OCI-LY1 (cell line): Measurements from ENCODE around the gene AXIN1.
A peak's percentile ranks its signal among the peaks of the same experiment; 100 is the strongest.
"Not testable (repeated sequence)": the region's sequence is repeated elsewhere in the genome, so short reads cannot be mapped to it uniquely, and the experiment has no call there.

Experiments used
- H2AFZ ChIP-seq: fragments of 200-600 bp; sonication (generic), shearing (Covaris generic); 2 replicates; pipeline ENCODE4 v1.6.0; 2014; ENCODE audit warnings: antibody characterized with exemption, mild to moderate bottlenecking, low read length
- H3F3A ChIP-seq: fragments of 200-600 bp; sonication (generic), shearing (Covaris generic); 2 replicates; pipeline ENCODE4 v1.6.0; 2014; ENCODE audit warnings: mild to moderate bottlenecking, antibody characterized with exemption, low read length, moderate library complexity; ENCODE audit not compliant: insufficient read depth
- H3K27ac ChIP-seq: fragments of 200-600 bp; sonication (generic); 2 replicates; pipeline ENCODE4 v1.5.1; 2014; ENCODE audit warnings: low read length, mixed run types, mild to moderate bottlenecking, low read depth; ENCODE audit not compliant: poor library complexity, severe bottlenecking
- H3K27me3 ChIP-seq: fragments of 200-600 bp; sonication (generic); 2 replicates; pipeline ENCODE4 v1.6.0; 2014; ENCODE audit warnings: antibody characterized with exemption, mild to moderate bottlenecking, low read length, moderate library complexity; ENCODE audit not compliant: insufficient read depth
- H3K36me3 ChIP-seq: fragments of 200-600 bp; sonication (generic); 2 replicates; pipeline ENCODE4 v1.6.1; 2014; ENCODE audit warnings: mild to moderate bottlenecking, antibody characterized with exemption, low read length, moderate library complexity, mixed read lengths; ENCODE audit not compliant: insufficient read depth
- H3K4me1 ChIP-seq: fragments of 200-600 bp; sonication (generic); 2 replicates; pipeline ENCODE4 v1.5.1; 2014; ENCODE audit warnings: mild to moderate bottlenecking, low read length, moderate library complexity; ENCODE audit not compliant: insufficient read depth, severe bottlenecking
- H3K4me2 ChIP-seq: fragments of 200-600 bp; sonication (generic), shearing (Covaris generic); 2 replicates; pipeline ENCODE4 v1.6.1; 2014; ENCODE audit warnings: low read length
- H3K4me3 ChIP-seq: fragments of 200-600 bp; sonication (generic); 2 replicates; pipeline ENCODE4 v1.5.1; 2014; ENCODE audit warnings: low read length, low read depth, mild to moderate bottlenecking, mixed read lengths; ENCODE audit not compliant: poor library complexity, severe bottlenecking
- H3K79me2 ChIP-seq: fragments of 200-600 bp; shearing (Covaris generic); 2 replicates; pipeline ENCODE4 v1.6.1; 2016; ENCODE audit warnings: mixed run types, low read length, mixed read lengths; ENCODE audit not compliant: insufficient read depth
- H3K9ac ChIP-seq: fragments of 200-600 bp; sonication (generic), shearing (Covaris generic); 2 replicates; pipeline ENCODE4 v1.6.1; 2014; ENCODE audit warnings: mild to moderate bottlenecking, low read length, mixed read lengths
- H3K9me2 ChIP-seq: fragments of 200-600 bp; sonication (generic), shearing (Covaris generic); 2 replicates; pipeline ENCODE4 v1.6.1; 2014; ENCODE audit warnings: low read depth, mild to moderate bottlenecking, low read length, mixed read lengths
- H3K9me3 ChIP-seq: fragments of 200-600 bp; shearing (Covaris generic); 2 replicates; pipeline ENCODE4 v1.6.1; 2014; ENCODE audit warnings: low read length, mixed read lengths
- H4K20me1 ChIP-seq: fragments of 200-600 bp; sonication (generic), shearing (Covaris generic); 2 replicates; pipeline ENCODE4 v1.6.0; 2016; ENCODE audit warnings: mild to moderate bottlenecking, low read length; ENCODE audit not compliant: insufficient read depth
- CTCF ChIP-seq: fragments of 200-600 bp; sonication (generic), shearing (Covaris generic); IDR thresholded peaks from 2 replicates; pipeline ENCODE4 v1.5.1; 2017; ENCODE audit warnings: mild to moderate bottlenecking, antibody characterized with exemption, low read length, moderate library complexity, mixed read lengths
- EZH2 ChIP-seq: fragments of 200-600 bp; sonication (generic), shearing (Covaris generic); IDR thresholded peaks from 2 replicates; pipeline ENCODE4 v1.8.0; 2017; ENCODE audit warnings: borderline replicate concordance, mixed run types, mild to moderate bottlenecking, antibody characterized with exemption, low read length, moderate library complexity, mixed read lengths

The AXIN1 gene

GRCh38 chr16:337437-337836 is 15.1 kb downstream of the AXIN1 start:
- Histone ChIP-seq H3K4me3 (no peak overlapping the region), H3K27me3 (no peaks in the 10 kb centered on the region), H3K4me2 (no peak overlapping the region), H4K20me1 (no peaks in the 10 kb centered on the region), H3F3A (no peaks in the 10 kb centered on the region), H3K79me2 (peaks cover 49% of the 10 kb centered on the region), H3K36me3 (peaks cover 4% of the 10 kb centered on the region; the same call in 1 of the 2 replicates), H3K4me1 (peaks cover 36% of the 10 kb centered on the region), H3K9me3 (0 out of 2 replicates have a peak, but pooled peaks cover 3% of the 10 kb centered on the region), H2AFZ (no peak overlapping the region), H3K27ac (no peak overlapping the region), H3K9ac (no peak overlapping the region), H3K9me2 (no peaks in the 10 kb centered on the region)
- no peak for TF ChIP-seq CTCF
- no peak for TF ChIP-seq EZH2

- Histone ChIP-seq H3K4me3 (no peak overlapping the region), H3K4me2 (peak overlapping the region; percentile 24; the same call in 1 of the 2 replicates), H3K9me3 (0 out of 2 replicates have a peak, but pooled peaks cover 3% of the 10 kb centered on the region), H2AFZ (no peak overlapping the region), H3K27ac (peak overlapping the region; percentile 2), H3K27me3 (no peaks in the 10 kb centered on the region), H3K9me2 (no peaks in the 10 kb centered on the region), H3K9ac (peak overlapping the region; percentile 2; the same call in 1 of the 2 replicates), H4K20me1 (no peaks in the 10 kb centered on the region), H3F3A (no peaks in the 10 kb centered on the region), H3K36me3 (peaks cover 4% of the 10 kb centered on the region; the same call in 1 of the 2 replicates), H3K79me2 (peaks cover 49% of the 10 kb centered on the region), H3K4me1 (peaks cover 36% of the 10 kb centered on the region)
- TF ChIP-seq EZH2, result no peak
- no peak for TF ChIP-seq CTCF
Measured at GRCh38 chr16:336269-336668, 16.3 kb downstream of the AXIN1 start.

GRCh38 chr16:334861-335632 is 17.5 kb downstream of the AXIN1 start:
- H3K9me2 ChIP-seq, H4K20me1 ChIP-seq, H3K36me3 ChIP-seq, H3K9ac ChIP-seq, H3K4me2 ChIP-seq, H3K27ac ChIP-seq, H3K4me3 ChIP-seq, H3K9me3 ChIP-seq, H2AFZ ChIP-seq, H3F3A ChIP-seq, H3K27me3 ChIP-seq: not testable (repeated sequence)
- Histone ChIP-seq H3K79me2 (peaks cover 46% of the 10 kb centered on the region), H3K4me1 (peaks cover 33% of the 10 kb centered on the region)

GRCh38 chr16:334164-334832 is 18.2 kb downstream of the AXIN1 start:
- not testable (repeated sequence) for H3K27me3 ChIP-seq, H3K27ac ChIP-seq, H4K20me1 ChIP-seq, H3K36me3 ChIP-seq, H3K9me2 ChIP-seq, H3K4me3 ChIP-seq, H3K9me3 ChIP-seq, H2AFZ ChIP-seq, H3F3A ChIP-seq, H3K4me2 ChIP-seq, H3K9ac ChIP-seq
- H3K79me2 ChIP-seq, result peaks cover 41% of the 10 kb centered on the region
- peaks cover 26% of the 10 kb centered on the region for H3K4me1 ChIP-seq
